HepG2 (cell line): ENCODE data around the gene KLHL5. TPM values are rescaled to one million over a fixed set of nuclear protein-coding genes. Genes with fewer than 3 reads are reported as not detected.

Source experiments
- ATAC-seq: fragments of 200-7000 bp; cut with Tn5 transposase; 3 replicates; pipeline ENCODE4 v1.9.1; 2020; ENCODE audit warnings: mild to moderate bottlenecking, moderate library complexity
- BruUV-seq: library from RNA; stranded (reverse); fragments of 400-500 nt; replicated peaks from 2 replicates; lab custom pipeline; 2021; lab: Mats Ljungman, UMichigan
- CTCF ChIA-PET: fragments of 300-600 bp; formaldehyde crosslinking; extraction: SDS; loops from one replicate; lab custom pipeline; 2021; ENCODE audit warnings: low total read pairs, inconsistent platforms, low intra/inter-chr PET ratio; lab: Yijun Ruan, JAX
- POLR2A ChIA-PET: fragments of 350-600 bp; sonication (Branson Sonifier 250); formaldehyde crosslinking; loops from one replicate; lab custom pipeline; 2020; ENCODE audit warnings: antibody characterized with exemption, inconsistent platforms; lab: Yijun Ruan, JAX
- DNase-seq: peaks from one replicate; pipeline ENCODE4 v3.0.0-alpha.2; 2015; ENCODE audit warnings: low spot score
- FAIRE-seq: peaks from 3 replicates; lab custom pipeline; 2011; peaks lifted over from hg19 to GRCh38; lab: Jason Lieb, UNC
- H2AFZ ChIP-seq: one replicate; pipeline ENCODE4 v1.6.1; 2011; ENCODE audit warnings: low read length, inconsistent platforms
- H3K27ac ChIP-seq: fragments of 300-600 bp; 3 replicates; pipeline ENCODE4 v1.8.0; 2011; ENCODE audit warnings: mixed run types, mild to moderate bottlenecking, mixed read lengths, low read length, inconsistent platforms; ENCODE audit not compliant: insufficient read depth; ENCODE audit errors: extremely low read length
- H3K27me3 ChIP-seq, 2 experiments: fragments of 200-600 bp in 1 of 2; 2 replicates in 1 of 2; 3 replicates in 1 of 2; pipeline versions ENCODE4 v1.6.0 to v1.8.0; 2011; ENCODE audit warnings: low read length in 2 of 2, mild to moderate bottlenecking in 2 of 2, moderate library complexity in 2 of 2, inconsistent platforms in 1 of 2; ENCODE audit not compliant: insufficient read depth in 2 of 2, control insufficient read depth in 1 of 2
- H3K36me3 ChIP-seq, 2 experiments: fragments of 200-600 bp in 1 of 2; replicated peaks in 1 of 2; 2 replicates in 1 of 2; 3 replicates in 1 of 2; pipeline versions ENCODE4 v1.5.1 to v1.8.0; 2011; ENCODE audit warnings: low read length in 2 of 2, inconsistent platforms in 1 of 2; ENCODE audit not compliant: insufficient read depth in 2 of 2, control insufficient read depth in 1 of 2
- H3K4me1 ChIP-seq: 2 replicates; pipeline ENCODE4 v1.5.1; 2012; ENCODE audit warnings: low read length, inconsistent platforms; ENCODE audit not compliant: insufficient read depth
- H3K4me2 ChIP-seq: 2 replicates; pipeline ENCODE4 v1.6.0; 2011; ENCODE audit warnings: low read depth, low read length, inconsistent platforms
- H3K4me3 ChIP-seq, 3 experiments: fragments of 200-600 bp in 1 of 3; sonication (generic), shearing (Covaris generic) in 1 of 3; replicated peaks in 1 of 3; 2 replicates each; pipeline ENCODE4 v1.5.1; 2011 to 2016; ENCODE audit warnings: low read length in 3 of 3, inconsistent platforms in 2 of 3, low read depth in 2 of 3, mild to moderate bottlenecking in 2 of 3, control low read depth in 1 of 3, mixed read lengths in 1 of 3; ENCODE audit not compliant: insufficient read depth in 1 of 3
- H3K79me2 ChIP-seq: one replicate; pipeline ENCODE4 v1.6.1; 2011; ENCODE audit warnings: low read length, inconsistent platforms; ENCODE audit not compliant: insufficient read depth
- H3K9ac ChIP-seq: 2 replicates; pipeline ENCODE4 v1.6.0; 2011; ENCODE audit warnings: mild to moderate bottlenecking, low read depth, low read length, inconsistent platforms; ENCODE audit not compliant: insufficient read depth
- H3K9me3 ChIP-seq: 2 replicates; pipeline ENCODE4 v1.5.1; 2012; ENCODE audit warnings: mild to moderate bottlenecking, low read length
- H4K20me1 ChIP-seq: 2 replicates; pipeline ENCODE4 v1.6.0; 2011; ENCODE audit warnings: inconsistent platforms, mild to moderate bottlenecking, low read length, moderate library complexity; ENCODE audit not compliant: insufficient read depth
- CBX5 ChIP-seq: sonication (generic); formaldehyde crosslinking; IDR thresholded peaks from 2 replicates; pipeline ENCODE4 v1.4.0; 2020; ENCODE audit warnings: missing genetic modification reagents, borderline replicate concordance
- HNRNPL ChIP-seq: fragments of 200-400 bp; formaldehyde crosslinking; IDR thresholded peaks from 2 replicates; pipeline ENCODE4 v1.6.1; 2017; ENCODE audit warnings: mild to moderate bottlenecking, low read depth, low read length
- RAD51 ChIP-seq: fragments of 450-650 bp; IDR thresholded peaks from 2 replicates; pipeline ENCODE4 v1.6.1; 2016; ENCODE audit warnings: borderline replicate concordance
- RXRA ChIP-seq: sonication (generic); formaldehyde crosslinking; IDR thresholded peaks from 2 replicates; pipeline ENCODE4 v1.5.1; 2020; ENCODE audit warnings: missing genetic modification reagents
- ZNF460 ChIP-seq: sonication (generic); formaldehyde crosslinking; IDR thresholded peaks from 2 replicates; pipeline ENCODE4 v1.5.1; 2020; ENCODE audit warnings: missing genetic modification reagents, mild to moderate bottlenecking, borderline replicate concordance
- WGBS: methylation state at CpG from one replicate; pipeline ENCODE4 v1.1.6; 2017; ENCODE audit warnings: low lambda C conversion rate; 5-methylcytosine and 5-hydroxymethylcytosine counted together
- in situ Hi-C: cut with HindIII; loops from 2 replicates; pipeline ENCODE4 v1.10.0; 2017; ENCODE audit warnings: low pct_unique_long_range_greater_than_20kb; ENCODE audit not compliant: extremely low pct_ligation_motif_present
- intact Hi-C: fragments of 100-400 bp; cut with micrococcal nuclease; formaldehyde crosslinking; loops from one replicate; pipeline ENCODE4 v1.10.0; 2022; ENCODE audit not compliant: unreplicated experiment
- polyA plus RNA-seq, 8 experiments: library from polyadenylated mRNA; depleted of rRNA in 3 of 8; stranded (reverse) in 7 of 8; unstranded in 1 of 8; fragments of >200 nt; fragmentation: Illumina TruSeq in 4 of 8; extraction: Trizol in 4 of 8; gene quantifications; 2 replicates each; pipeline versions ENCODE4 v1.2.1 to v1.2.3, GENCODE V29; 2011 to 2016; ENCODE audit warnings: low read depth in 4 of 8, missing spikeins in 1 of 8, mixed read lengths in 1 of 8; ENCODE audit not compliant: insufficient read depth in 1 of 8
- total RNA-seq, 5 experiments: library from RNA; depleted of rRNA; stranded (reverse); fragments of >200 nt; fragmentation: Illumina TruSeq; extraction: Trizol; gene quantifications; 2 replicates each; pipeline ENCODE4 v1.2.3, GENCODE V29; 2016; ENCODE audit warnings: low read depth in 1 of 5
- TF ChIP-seq, protein P1 (sequence below): IDR thresholded peaks from 2 replicates; pipeline ENCODE4 v1.6.1; 2016; ENCODE audit warnings: low read depth
- TF ChIP-seq, protein P2 (sequence below): sonication (generic); formaldehyde crosslinking; IDR thresholded peaks from 2 replicates; pipeline ENCODE4 v1.4.0; 2020; ENCODE audit warnings: low read depth, missing genetic modification reagents
- TF ChIP-seq, protein P3 (sequence below): sonication (generic); formaldehyde crosslinking; IDR thresholded peaks from 2 replicates; pipeline ENCODE4 v1.4.0; 2020; ENCODE audit warnings: mild to moderate bottlenecking, missing genetic modification reagents
- TF ChIP-seq, protein P4 (sequence below): fragments of 450-650 bp; IDR thresholded peaks from 2 replicates; pipeline ENCODE4 v1.6.1; 2016
- TF ChIP-seq, protein P5 (sequence below): sonication (generic); formaldehyde crosslinking; IDR thresholded peaks from 2 replicates; pipeline ENCODE4 v1.8.1; 2023; ENCODE audit warnings: mild to moderate bottlenecking, missing genetic modification reagents

Gene KLHL5
- total and polyA plus RNA-seq, 2 of the 13 experiments (the other 11 are each of a cell fraction or from before 2014, with no cell fraction given) = 36.2 to 38.7 TPM

DNA sequence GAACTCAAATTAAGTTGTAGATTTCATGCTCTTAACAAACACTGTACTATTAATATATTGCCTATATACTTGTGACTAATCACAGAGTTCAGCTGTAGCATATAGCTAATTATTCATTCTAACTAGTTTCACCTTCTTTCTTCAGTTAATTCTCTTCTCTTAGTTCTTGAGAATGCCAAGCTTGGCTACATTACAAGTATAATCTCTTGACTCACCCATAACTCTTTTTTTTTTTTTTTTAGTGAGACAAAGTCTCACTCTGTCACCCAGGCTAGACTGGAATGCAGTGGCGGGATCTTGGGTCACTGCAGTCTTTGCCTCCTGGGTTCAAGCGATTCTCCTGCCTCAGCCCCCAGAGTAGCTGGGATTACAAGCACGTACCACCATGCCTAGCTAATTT is 5.4 kb downstream of the KLHL5 start:
- in situ Hi-C loops = no loop called here
- Histone ChIP-seq H4K20me1 (no peaks in the 10 kb centered on the region), H3K27ac (no peak overlapping the region), H3K79me2 (peaks cover 13% of the 10 kb centered on the region), H3K9ac (no peak overlapping the region), H3K27me3 (no peaks in the 10 kb centered on the region), H3K4me2 (no peak overlapping the region), H3K4me1 (no peaks in the 10 kb centered on the region), H3K9me3 (no peaks in the 10 kb centered on the region), H3K36me3 (peaks cover 0 to 1% of the 10 kb centered on the region in 2 experiments; a peak in 2 of 5 replicates), H3K4me3 (no peak overlapping the region), H2AFZ (no peak overlapping the region)
- intact Hi-C loops = no loop called here
- TF ChIP-seq RXRA (CRISPR knock-in tag) = no peak
- TF ChIP-seq, protein P1, sequence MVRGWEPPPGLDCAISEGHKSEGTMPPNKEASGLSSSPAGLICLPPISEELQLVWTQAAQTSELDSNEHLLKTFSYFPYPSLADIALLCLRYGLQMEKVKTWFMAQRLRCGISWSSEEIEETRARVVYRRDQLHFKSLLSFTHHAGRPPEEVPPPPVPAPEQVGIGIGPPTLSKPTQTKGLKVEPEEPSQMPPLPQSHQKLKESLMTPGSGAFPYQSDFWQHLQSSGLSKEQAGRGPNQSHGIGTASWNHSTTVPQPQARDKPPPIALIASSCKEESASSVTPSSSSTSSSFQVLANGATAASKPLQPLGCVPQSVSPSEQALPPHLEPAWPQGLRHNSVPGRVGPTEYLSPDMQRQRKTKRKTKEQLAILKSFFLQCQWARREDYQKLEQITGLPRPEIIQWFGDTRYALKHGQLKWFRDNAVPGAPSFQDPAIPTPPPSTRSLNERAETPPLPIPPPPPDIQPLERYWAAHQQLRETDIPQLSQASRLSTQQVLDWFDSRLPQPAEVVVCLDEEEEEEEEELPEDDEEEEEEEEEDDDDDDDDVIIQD (CRISPR knock-in tag) = no peak
- TF ChIP-seq, protein P2, sequence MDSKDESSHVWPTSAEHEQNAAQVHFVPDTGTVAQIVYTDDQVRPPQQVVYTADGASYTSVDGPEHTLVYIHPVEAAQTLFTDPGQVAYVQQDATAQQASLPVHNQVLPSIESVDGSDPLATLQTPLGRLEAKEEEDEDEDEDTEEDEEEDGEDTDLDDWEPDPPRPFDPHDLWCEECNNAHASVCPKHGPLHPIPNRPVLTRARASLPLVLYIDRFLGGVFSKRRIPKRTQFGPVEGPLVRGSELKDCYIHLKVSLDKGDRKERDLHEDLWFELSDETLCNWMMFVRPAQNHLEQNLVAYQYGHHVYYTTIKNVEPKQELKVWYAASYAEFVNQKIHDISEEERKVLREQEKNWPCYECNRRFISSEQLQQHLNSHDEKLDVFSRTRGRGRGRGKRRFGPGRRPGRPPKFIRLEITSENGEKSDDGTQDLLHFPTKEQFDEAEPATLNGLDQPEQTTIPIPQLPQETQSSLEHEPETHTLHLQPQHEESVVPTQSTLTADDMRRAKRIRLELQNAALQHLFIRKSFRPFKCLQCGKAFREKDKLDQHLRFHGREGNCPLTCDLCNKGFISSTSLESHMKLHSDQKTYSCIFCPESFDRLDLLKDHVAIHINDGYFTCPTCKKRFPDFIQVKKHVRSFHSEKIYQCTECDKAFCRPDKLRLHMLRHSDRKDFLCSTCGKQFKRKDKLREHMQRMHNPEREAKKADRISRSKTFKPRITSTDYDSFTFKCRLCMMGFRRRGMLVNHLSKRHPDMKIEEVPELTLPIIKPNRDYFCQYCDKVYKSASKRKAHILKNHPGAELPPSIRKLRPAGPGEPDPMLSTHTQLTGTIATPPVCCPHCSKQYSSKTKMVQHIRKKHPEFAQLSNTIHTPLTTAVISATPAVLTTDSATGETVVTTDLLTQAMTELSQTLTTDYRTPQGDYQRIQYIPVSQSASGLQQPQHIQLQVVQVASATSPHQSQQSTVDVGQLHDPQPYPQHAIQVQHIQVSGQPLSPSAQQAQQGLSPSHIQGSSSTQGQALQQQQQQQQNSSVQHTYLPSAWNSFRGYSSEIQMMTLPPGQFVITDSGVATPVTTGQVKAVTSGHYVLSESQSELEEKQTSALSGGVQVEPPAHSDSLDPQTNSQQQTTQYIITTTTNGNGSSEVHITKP (CRISPR knock-in tag) = no peak
- TF ChIP-seq, protein P3, sequence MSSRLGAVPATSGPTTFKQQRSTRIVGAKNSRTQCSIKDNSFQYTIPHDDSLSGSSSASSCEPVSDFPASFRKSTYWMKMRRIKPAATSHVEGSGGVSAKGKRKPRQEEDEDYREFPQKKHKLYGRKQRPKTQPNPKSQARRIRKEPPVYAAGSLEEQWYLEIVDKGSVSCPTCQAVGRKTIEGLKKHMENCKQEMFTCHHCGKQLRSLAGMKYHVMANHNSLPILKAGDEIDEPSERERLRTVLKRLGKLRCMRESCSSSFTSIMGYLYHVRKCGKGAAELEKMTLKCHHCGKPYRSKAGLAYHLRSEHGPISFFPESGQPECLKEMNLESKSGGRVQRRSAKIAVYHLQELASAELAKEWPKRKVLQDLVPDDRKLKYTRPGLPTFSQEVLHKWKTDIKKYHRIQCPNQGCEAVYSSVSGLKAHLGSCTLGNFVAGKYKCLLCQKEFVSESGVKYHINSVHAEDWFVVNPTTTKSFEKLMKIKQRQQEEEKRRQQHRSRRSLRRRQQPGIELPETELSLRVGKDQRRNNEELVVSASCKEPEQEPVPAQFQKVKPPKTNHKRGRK = no peak
- TF ChIP-seq HNRNPL = no peak
- TF ChIP-seq, protein P4, sequence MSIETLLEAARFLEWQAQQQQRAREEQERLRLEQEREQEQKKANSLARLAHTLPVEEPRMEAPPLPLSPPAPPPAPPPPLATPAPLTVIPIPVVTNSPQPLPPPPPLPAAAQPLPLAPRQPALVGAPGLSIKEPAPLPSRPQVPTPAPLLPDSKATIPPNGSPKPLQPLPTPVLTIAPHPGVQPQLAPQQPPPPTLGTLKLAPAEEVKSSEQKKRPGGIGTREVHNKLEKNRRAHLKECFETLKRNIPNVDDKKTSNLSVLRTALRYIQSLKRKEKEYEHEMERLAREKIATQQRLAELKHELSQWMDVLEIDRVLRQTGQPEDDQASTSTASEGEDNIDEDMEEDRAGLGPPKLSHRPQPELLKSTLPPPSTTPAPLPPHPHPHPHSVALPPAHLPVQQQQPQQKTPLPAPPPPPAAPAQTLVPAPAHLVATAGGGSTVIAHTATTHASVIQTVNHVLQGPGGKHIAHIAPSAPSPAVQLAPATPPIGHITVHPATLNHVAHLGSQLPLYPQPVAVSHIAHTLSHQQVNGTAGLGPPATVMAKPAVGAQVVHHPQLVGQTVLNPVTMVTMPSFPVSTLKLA = no peak
- TF ChIP-seq ZNF460 = no peak
- no peak for TF ChIP-seq RAD51
- TF ChIP-seq, protein P5, sequence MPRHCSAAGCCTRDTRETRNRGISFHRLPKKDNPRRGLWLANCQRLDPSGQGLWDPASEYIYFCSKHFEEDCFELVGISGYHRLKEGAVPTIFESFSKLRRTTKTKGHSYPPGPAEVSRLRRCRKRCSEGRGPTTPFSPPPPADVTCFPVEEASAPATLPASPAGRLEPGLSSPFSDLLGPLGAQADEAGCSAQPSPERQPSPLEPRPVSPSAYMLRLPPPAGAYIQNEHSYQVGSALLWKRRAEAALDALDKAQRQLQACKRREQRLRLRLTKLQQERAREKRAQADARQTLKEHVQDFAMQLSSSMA (CRISPR knock-in tag) = no peak
- TF ChIP-seq CBX5 (CRISPR knock-in tag) = no peak
- ChIA-PET POLR2A (no interaction called here), CTCF (no interaction called here)
- no TSS peak for BruUV-seq
- FAIRE-seq (no peak), ATAC-seq (no peak), DNase-seq (no peak)
- WGBS = 99% methylated on average over 3 of the region's 3 CpGs
